Cerebellar cortex (tissue), 1 donor: ENCODE results near the gene SPTBN2.
"Not testable (repeated sequence)": the region's sequence is repeated elsewhere in the genome, so short reads cannot be mapped to it uniquely, and the experiment has no call there.

Experiments
- DNase-seq: peaks from one replicate; pipeline ENCODE4 v3.0.0-alpha.2; 2015; ENCODE audit warnings: low spot score

Gene SPTBN2

GRCh38 chr11:66684635-66685034 lies 44.4 kb downstream of the SPTBN2 start:
- DNase-seq: no peak

DNA sequence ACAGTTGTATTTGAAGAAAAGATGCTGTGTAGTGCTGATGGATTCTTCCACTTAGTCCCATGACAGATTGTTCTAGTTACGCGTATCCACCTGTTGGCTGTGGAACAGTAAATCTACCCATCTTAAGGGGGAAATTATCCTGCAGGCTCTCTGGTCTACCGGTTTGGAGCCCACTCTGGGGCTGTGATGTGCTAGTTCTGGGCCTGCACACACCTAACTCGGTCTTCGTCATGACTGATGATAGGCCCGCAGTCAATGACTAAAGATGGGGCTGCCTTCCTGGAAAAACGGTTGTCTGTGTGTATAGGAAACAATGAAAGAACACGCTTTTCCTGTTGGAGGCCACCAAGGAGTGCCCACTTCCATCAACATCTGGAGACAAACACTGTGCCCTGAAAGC lies 45.1 kb downstream of the SPTBN2 start:
- DNase-seq: no peak

DNA sequence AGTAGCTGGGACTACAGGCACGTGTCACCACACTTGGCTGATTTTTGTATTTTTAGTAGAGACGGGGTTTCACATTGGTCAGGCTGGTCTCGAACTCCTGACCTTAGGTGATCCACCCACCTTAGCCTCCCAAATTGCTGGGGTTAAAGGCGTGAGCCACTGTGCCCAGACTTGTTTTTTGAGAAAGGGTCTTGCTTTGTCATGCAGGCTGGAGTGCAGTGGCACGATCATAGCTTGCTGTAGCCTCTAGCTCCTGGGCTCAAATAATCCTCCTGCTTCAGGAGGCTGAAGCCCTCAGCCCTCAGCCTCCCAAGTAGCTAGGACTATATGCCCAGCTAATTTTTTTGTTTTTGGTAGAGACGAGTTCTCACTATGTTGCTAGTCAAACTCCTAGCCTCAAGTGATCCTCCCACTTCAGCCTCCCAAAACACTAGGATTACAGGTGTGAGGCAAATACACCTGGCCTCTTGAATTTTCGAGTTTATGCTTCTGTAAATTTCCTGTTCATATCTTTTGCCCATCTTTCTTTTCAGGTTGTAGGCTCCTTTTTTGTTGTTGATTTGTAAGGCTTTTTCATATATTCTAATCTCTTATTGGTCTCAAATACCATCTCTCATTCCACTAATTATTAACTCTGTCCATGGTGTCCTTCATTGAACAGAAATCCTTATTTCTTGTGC lies 47.9 kb downstream of the SPTBN2 start:
- DNase-seq: no peak

DNA sequence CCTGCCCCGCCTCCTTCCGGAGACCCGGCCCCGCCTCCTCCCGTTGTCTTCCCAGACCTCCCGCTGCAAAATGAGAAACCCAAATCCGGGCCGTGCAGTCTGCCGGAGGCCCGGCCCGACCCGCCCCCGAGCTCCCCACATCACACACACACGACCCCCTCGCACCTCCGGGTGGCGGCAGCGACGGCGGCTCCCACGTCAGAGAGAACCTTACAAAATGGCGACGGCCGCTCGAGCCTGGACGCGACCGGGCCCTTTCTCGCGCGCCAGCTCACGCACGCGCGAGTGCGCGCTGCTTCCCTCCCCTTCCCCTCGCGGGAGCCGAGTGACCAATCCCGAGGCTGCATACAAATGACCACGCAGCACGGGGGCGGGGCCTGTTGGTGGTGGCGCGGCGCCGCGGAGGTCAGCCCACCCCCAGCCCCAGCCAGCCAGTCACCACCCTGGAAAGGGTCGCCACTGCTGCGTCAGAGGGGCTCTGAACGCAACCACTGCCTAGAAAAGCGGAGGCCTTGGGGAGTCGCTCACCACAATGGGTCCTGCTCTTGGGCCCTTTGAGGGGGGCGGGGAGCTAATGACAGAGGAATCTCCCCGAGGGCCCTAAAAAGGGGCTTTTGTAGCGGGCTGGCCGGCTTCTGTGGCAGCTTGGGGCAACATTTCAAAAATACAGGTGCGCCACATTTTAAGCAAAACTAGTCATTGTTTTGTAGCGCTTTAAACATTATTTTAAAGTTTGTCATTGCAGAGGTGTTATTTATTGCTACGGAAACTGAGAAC lies 51.2 kb downstream of the SPTBN2 start, which contains the start of gene RBM4B:
Gene RBM4B, minus strand, starts transcription at position 289 of the 777 bp plus-strand sequence. CDS start 808 bp downstream, outside the sequence.
- peak; percentile 95 for DNase-seq

DNA sequence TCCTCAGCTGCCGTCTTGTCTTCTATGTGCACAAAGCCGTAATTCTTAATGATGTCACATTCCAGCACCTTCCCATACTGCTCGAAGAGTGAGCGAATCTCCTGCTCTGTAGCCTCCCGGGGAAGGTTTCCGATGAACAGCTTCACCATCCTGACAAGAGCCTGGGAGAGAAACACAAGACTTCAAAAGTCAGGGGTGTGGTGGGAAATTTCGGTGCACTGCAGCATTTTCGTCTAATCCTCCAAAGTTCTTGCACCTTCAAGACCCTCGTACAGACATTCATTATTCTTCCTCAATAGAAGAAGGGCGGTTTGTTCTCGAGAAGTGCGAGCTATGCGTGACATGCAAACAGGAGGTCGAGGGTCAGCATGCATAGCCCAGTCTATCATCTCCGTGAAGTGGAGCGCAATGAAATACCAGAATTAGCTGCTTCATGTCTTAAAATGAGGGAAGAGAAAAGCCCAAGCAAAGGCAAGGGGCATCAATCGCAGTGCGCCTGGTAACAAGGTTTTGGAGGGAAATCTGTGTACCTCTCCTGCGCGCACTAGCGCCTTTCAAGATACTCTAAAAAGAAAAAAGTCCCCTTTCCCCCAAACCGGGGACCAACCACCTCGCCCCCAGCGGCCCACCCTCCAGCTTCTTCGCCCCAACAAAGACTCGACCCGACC lies 52.0 kb downstream of the SPTBN2 start:
- DNase-seq: no peak

- DNase-seq: no peak
Observed at GRCh38 chr11:66676282-66676919, 52.6 kb downstream of the SPTBN2 start.

DNA sequence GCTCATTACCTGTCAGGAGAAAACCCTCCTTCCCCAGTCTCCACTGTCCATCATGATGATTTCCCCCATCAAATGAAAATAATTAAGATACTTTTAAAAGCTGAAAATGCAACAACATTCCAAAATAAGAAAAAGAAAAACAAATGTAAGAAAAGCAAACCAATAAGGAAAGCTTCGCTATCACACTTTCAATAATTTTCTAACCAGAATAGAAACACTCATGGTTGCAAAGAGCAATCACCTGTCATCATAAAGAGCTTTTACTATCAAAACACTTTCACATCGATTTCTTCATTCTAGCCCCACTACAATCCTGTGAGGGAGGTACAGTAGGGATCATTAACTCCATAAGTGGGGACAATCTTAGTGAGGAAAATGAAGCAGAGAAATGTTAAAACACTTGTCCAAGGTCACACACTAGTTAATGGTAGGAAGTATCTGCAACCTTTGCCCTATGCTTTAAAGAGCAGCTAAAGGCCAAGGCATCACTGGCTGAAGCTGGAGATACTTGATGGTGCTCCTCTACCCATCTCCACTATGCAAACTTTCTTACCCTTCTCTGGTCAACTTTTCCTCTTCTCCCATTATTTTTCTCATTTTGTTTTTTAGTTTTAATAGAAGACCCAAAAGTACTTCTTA lies 53.9 kb downstream of the SPTBN2 start:
- no peak for DNase-seq

- DNase-seq: no peak
Observed at GRCh38 chr11:66670816-66671215, 58.2 kb downstream of the SPTBN2 start.

DNA sequence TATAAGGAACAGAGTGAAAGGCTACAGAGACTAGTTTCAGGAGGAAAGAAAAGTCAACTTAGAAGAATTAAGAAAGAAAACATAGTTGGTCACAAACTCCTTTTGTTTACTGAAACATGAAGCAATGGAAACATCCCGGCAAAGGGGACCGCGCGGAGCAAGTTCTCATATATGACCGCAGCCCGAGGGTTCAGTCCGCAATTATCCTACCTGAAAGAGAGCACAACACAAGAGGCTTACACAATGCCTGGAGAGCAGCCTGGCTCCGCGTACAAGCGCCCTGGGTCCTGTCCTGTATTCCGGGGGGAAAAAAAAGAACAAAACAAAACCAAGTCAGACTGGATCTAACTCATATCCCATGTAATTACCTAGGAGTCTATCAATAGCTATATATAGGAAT lies 63.6 kb downstream of the SPTBN2 start:
- no peak for DNase-seq

DNA sequence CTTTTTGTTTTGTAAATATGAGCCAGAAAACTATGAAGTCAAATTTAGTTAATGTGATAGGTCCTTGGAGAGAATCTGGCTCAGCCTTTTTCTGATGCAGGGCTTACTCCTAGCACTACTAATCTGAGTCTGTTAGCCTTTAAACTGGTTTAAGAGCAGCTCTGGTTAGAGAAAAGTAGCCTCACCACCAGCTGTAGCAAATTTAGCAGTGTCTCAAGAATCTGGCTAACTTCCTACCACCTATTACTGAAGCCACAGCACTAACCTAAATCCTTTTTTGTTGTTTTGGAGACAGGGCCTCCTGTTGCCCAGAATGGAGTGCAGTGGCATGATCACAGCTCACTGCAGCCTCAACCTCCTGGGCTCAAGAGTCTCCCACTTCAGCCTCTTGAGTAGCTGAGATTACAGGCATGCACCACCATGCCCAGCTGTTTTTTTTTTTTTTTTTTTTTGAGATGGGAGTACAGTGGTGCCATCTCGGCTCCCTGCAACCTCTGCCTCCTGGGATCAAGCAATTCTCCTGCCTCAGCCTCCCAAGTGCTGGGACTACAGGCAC lies 65.2 kb downstream of the SPTBN2 start:
- DNase-seq: no peak

DNA sequence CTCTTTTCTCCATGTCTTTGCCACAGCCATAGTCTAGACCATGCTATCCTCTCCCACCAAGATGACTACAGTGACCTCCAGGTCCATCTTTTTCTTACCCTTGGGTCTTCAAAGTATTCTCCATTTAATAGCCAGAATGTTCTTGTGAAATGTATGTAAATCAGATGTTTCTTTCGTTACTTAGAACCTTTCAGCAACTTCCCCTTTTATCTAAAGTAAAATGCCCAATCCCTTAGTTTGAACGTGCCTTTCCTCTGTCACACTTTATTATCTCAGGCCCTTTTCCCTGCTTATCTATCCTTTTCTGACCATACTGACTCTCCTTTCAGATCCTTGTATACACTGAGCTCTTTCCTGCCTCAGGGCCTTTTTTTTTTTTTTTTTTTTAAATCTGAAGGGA lies 69.3 kb downstream of the SPTBN2 start:
- no peak for DNase-seq

- DNase-seq: no peak
Observed at GRCh38 chr11:66653123-66653522, 75.9 kb downstream of the SPTBN2 start.

DNA sequence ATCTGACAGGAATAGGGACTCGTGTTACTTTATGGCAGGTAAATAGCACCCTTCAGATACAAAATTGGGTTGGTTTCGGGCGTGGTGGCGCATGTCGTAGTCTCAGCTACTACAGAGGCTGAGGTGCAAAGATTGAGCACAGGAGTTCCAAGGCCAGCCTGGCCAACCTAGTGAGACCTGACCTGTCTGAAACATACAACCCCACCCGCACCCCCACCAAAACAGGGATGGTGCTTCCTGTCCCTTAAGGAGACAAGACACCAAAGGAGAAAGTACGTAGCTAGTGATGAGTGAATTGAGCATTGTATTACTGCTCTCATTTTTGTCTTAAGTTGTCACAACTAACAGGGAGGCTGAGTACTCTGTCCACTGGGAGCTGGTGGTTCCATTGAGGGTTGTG lies 76.4 kb downstream of the SPTBN2 start:
- no peak for DNase-seq

- no peak for DNase-seq
Observed at GRCh38 chr11:66651016-66651415, 78.0 kb downstream of the SPTBN2 start.

DNA sequence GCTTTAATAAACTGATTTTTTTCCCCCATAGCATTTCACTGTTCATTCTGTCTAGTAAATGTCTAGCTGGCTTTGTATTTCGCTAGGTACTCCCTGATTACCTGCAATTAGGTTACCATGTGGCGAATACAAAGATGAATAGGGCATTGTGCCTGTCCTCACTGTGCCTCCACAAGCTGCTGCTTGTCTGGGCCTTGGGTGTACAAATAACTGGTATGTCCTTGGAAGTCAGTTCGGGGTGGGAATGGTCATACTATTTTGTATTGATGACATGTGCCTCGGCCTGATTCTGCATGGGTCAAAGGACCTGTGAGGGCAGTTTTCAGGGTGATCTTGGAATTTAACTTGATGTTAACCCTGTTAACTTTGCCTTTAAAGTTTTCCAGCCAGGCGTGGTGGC lies 79.1 kb downstream of the SPTBN2 start:
- no peak for DNase-seq

DNA sequence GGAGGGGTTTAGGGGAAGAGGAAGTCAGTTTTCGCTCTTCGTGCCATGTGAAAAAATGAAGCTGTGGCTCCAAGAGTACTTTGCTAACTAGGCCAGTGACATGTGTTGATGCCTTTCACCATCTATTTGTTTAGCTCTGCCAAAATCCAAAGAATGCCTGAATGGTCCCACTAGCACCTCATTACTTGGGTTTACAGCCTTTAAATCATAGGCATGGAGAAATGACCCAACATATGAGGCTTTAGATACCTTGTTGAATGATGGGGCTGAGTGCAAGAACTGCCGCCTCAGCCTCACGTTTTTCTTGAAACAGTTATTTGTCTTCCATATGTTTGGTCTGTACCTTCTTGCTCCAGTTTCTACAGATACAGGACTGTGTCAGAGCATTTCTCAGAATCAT lies 82.2 kb downstream of the SPTBN2 start:
- DNase-seq: no peak

DNA sequence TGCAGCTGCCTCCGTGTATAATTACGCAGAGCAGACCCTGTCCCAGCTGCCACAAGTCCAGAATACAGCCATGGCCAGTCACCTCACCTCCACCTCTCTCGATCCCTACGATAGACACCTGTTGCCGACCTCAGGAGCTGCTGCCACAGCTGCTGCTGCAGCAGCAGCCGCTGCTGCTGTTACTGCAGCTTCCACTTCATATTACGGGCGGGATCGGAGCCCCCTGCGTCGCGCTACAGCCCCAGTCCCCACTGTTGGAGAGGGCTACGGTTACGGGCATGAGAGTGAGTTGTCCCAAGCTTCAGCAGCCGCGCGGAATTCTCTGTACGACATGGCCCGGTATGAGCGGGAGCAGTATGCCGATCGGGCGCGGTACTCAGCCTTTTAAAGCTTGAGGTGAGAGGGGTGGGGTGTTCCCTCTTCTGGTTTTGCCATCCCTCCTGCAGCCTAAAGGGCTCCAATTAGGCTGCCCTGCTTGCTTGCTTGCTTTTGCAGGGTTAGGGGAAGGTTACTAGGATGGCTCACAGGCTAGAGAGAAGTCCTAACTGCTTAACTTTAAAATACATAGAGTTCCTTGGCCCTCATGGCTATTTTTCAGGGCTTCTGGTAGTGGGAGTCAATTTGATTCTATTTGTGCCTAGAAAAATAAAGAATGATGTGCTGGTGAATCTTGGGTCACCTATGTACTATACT lies 85.1 kb downstream of the SPTBN2 start:
- DNase-seq: no peak

- DNase-seq: no peak
Observed at GRCh38 chr11:66641834-66642233, 87.2 kb downstream of the SPTBN2 start.

- DNase-seq: not testable (repeated sequence)
Observed at GRCh38 chr11:66639814-66640340, 89.1 kb downstream of the SPTBN2 start.

- DNase-seq: peak; percentile 52
Observed at GRCh38 chr11:66639066-66639813, 89.8 kb downstream of the SPTBN2 start.
